ENCODE data around the gene C1QC.

The C1QC gene

GRCh38 chr1:22639286-22639685 is 4.1 kb upstream of the C1QC start:
- Histone ChIP-seq H3K4me1 (ENCODE audit: control insufficient read depth in 2 of 2, insufficient read depth in 1 of 2, low read depth in 1 of 2, low read length in 2 of 2) (no peaks in the 10 kb centered on the region), H2BK12ac (ENCODE audit: low read length) (no peak overlapping the region), H2AFZ (ENCODE audit: low read length) (no peak overlapping the region), H2BK120ac (ENCODE audit: low read depth, low read length) (no peak overlapping the region), H4K8ac (ENCODE audit: low read depth, low read length) (no peak overlapping the region), H3K9ac (ENCODE audit: low read depth, low read length, poor library complexity) (no peak overlapping the region), H3K4me3 (ENCODE audit: low read length in 2 of 2) (no peak overlapping the region), H3K4ac (ENCODE audit: low read length) (no peak overlapping the region), H2BK15ac (ENCODE audit: low read length) (no peak overlapping the region), H3K79me1 (ENCODE audit: low read depth, low read length) (no peaks in the 10 kb centered on the region), H3K27me3 (ENCODE audit: control insufficient read depth in 3 of 3, insufficient read depth in 3 of 3, low read depth in 1 of 3, low read length in 3 of 3) (peaks cover 0 to 22% (median 0%) of the 10 kb centered on the region in 3 experiments), H3K23ac (ENCODE audit: low read depth, low read length, poor library complexity) (peak overlapping the region; percentile 87), H3K27ac (replicated peaks; ENCODE audit: low read length) (no peak overlapping the region), H2AK5ac (ENCODE audit: low read depth, low read length) (no peak overlapping the region), H2BK5ac (ENCODE audit: low read length) (no peak overlapping the region), H4K91ac (ENCODE audit: low read depth, low read length, poor library complexity) (no peak overlapping the region), H3K9me3 (replicated peaks in 1 of 2; ENCODE audit: control insufficient read depth in 2 of 2, insufficient read depth in 1 of 2, low read depth in 1 of 2, low read length in 2 of 2) (no peaks in the 10 kb centered on the region), H3K14ac (ENCODE audit: low read length) (no peak overlapping the region), H3K18ac (ENCODE audit: low read length) (no peak overlapping the region), H3K36me3 (replicated peaks in 1 of 2; ENCODE audit: control insufficient read depth in 2 of 2, insufficient read depth in 2 of 2, low read length in 2 of 2) (no peaks in the 10 kb centered on the region), H3K4me2 (ENCODE audit: insufficient read depth, low read length, poor library complexity, severe bottlenecking) (no peak overlapping the region)
- no CpG with 5 or more reads among the region's 8 CpGs for WGBS, 2 donors (ENCODE audit: extremely low coverage in 2 of 2, insufficient read length in 2 of 2, insufficient replicate concordance in 1 of 2)
- DNase-seq (ENCODE audit: low spot score), result no peak

GRCh38 chr1:22641247-22641646 is 2.2 kb upstream of the C1QC start:
- Histone ChIP-seq H3K23ac (ENCODE audit: low read depth, low read length, poor library complexity) (no peak overlapping the region), H2BK5ac (ENCODE audit: low read length) (peak overlapping the region; percentile 43), H3K9me3 (replicated peaks in 1 of 2; ENCODE audit: control insufficient read depth in 2 of 2, insufficient read depth in 1 of 2, low read depth in 1 of 2, low read length in 2 of 2) (no peaks in the 10 kb centered on the region), H2AFZ (ENCODE audit: low read length) (no peak overlapping the region), H2AK5ac (ENCODE audit: low read depth, low read length) (no peak overlapping the region), H3K4me1 (ENCODE audit: control insufficient read depth in 2 of 2, insufficient read depth in 1 of 2, low read depth in 1 of 2, low read length in 2 of 2) (no peaks in the 10 kb centered on the region), H3K9ac (ENCODE audit: low read depth, low read length, poor library complexity) (no peak overlapping the region), H3K27ac (replicated peaks; ENCODE audit: low read length) (no peak overlapping the region), H4K91ac (ENCODE audit: low read depth, low read length, poor library complexity) (no peak overlapping the region), H2BK12ac (ENCODE audit: low read length) (no peak overlapping the region), H3K4ac (ENCODE audit: low read length) (no peak overlapping the region), H4K8ac (ENCODE audit: low read depth, low read length) (no peak overlapping the region), H2BK120ac (ENCODE audit: low read depth, low read length) (no peak overlapping the region), H3K4me2 (ENCODE audit: insufficient read depth, low read length, poor library complexity, severe bottlenecking) (no peak overlapping the region), H3K18ac (ENCODE audit: low read length) (no peak overlapping the region), H2BK15ac (ENCODE audit: low read length) (no peak overlapping the region), H3K79me1 (ENCODE audit: low read depth, low read length) (no peaks in the 10 kb centered on the region), H3K14ac (ENCODE audit: low read length) (no peak overlapping the region), H3K36me3 (replicated peaks in 1 of 2; ENCODE audit: control insufficient read depth in 2 of 2, insufficient read depth in 2 of 2, low read length in 2 of 2) (no peaks in the 10 kb centered on the region), H3K27me3 (ENCODE audit: control insufficient read depth in 3 of 3, insufficient read depth in 3 of 3, low read depth in 1 of 3, low read length in 3 of 3) (peaks cover 0 to 38% (median 0%) of the 10 kb centered on the region in 3 experiments), H3K4me3 (ENCODE audit: low read length in 2 of 2) (no peak overlapping the region)
- WGBS, 2 donors (ENCODE audit: extremely low coverage in 2 of 2, insufficient read length in 2 of 2, insufficient replicate concordance in 1 of 2), result no CpG with 5 or more reads among the region's 8 CpGs
- DNase-seq (ENCODE audit: low spot score), result no peak

DNA sequence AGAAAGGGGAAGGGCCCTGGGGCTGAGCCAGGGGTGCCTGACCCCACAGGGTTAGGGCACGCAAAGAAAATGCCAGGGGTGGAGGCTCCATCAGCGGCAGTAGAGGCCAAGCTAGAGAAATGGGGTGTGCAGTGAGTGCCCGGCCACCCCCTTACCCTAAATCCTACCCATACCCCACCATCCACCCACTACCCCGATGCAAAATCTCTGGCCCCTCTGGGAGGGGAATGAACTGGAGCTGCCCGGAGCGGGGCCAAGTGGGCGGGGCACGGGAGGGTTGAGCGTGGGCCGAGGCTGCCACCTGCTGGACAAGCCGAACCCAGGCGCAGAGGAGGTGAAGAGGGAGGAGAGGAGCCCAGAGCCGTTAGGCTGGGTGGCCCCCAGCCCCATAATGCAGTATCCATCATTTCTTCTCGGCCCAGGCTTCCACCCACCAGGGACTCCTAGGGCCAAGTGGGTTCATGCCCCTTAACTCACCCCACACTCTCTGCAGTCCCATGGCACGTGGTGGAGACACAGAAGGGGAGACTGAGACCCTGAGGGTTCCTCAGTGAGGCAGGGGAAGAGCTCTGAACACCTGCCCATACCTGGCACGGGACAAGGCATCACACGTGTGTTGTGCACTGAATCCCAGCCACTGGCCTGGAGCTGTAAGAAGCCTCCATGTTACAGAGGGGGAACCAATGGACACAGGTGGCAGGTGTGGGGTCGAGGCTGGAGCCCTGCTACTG is 1.4 kb upstream of the C1QC start:
- Histone ChIP-seq H3K4me2 (ENCODE audit: insufficient read depth, low read length, poor library complexity, severe bottlenecking) (no peak overlapping the region), H3K27me3 (ENCODE audit: control insufficient read depth in 3 of 3, insufficient read depth in 3 of 3, low read depth in 1 of 3, low read length in 3 of 3) (peaks cover 0 to 38% (median 0%) of the 10 kb centered on the region in 3 experiments), H2BK12ac (ENCODE audit: low read length) (no peak overlapping the region), H2BK120ac (ENCODE audit: low read depth, low read length) (no peak overlapping the region), H3K18ac (ENCODE audit: low read length) (peak overlapping the region; percentile 88), H3K9ac (ENCODE audit: low read depth, low read length, poor library complexity) (peak overlapping the region; percentile 7), H3K79me1 (ENCODE audit: low read depth, low read length) (no peaks in the 10 kb centered on the region), H2AFZ (ENCODE audit: low read length) (no peak overlapping the region), H2BK15ac (ENCODE audit: low read length) (peak overlapping the region; percentile 19), H3K36me3 (replicated peaks in 1 of 2; ENCODE audit: control insufficient read depth in 2 of 2, insufficient read depth in 2 of 2, low read length in 2 of 2) (no peaks in the 10 kb centered on the region), H3K9me3 (replicated peaks in 1 of 2; ENCODE audit: control insufficient read depth in 2 of 2, insufficient read depth in 1 of 2, low read depth in 1 of 2, low read length in 2 of 2) (no peaks in the 10 kb centered on the region), H3K27ac (replicated peaks; ENCODE audit: low read length) (no peak overlapping the region), H2BK5ac (ENCODE audit: low read length) (peak overlapping the region; percentile 43), H4K8ac (ENCODE audit: low read depth, low read length) (no peak overlapping the region), H3K4me1 (ENCODE audit: control insufficient read depth in 2 of 2, insufficient read depth in 1 of 2, low read depth in 1 of 2, low read length in 2 of 2) (no peaks in the 10 kb centered on the region), H3K4ac (ENCODE audit: low read length) (no peak overlapping the region), H4K91ac (ENCODE audit: low read depth, low read length, poor library complexity) (no peak overlapping the region), H3K23ac (ENCODE audit: low read depth, low read length, poor library complexity) (no peak overlapping the region), H3K14ac (ENCODE audit: low read length) (no peak overlapping the region), H2AK5ac (ENCODE audit: low read depth, low read length) (peak overlapping the region; percentile 59), H3K4me3 (ENCODE audit: low read length in 2 of 2) (no peak overlapping the region)
- no CpG with 5 or more reads among the region's 18 CpGs for WGBS, 2 donors (ENCODE audit: extremely low coverage in 2 of 2, insufficient read length in 2 of 2, insufficient replicate concordance in 1 of 2)
- peak; percentile 68 for DNase-seq (ENCODE audit: low spot score)

DNA sequence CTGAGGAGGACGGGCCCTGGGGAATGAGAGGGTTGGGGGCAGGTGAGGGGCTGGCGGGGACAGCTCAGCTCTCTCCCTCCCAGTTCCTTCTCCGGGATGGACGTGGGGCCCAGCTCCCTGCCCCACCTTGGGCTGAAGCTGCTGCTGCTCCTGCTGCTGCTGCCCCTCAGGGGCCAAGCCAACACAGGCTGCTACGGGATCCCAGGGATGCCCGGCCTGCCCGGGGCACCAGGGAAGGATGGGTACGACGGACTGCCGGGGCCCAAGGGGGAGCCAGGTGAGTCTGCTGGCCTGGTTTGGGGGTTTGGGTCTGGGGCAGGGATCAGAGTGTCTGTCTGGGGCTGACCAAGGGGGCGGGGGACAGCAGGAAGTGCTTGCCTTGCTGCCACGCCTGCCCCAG is 495 bp downstream of the C1QC start:
- Histone ChIP-seq H3K4me2 (ENCODE audit: insufficient read depth, low read length, poor library complexity, severe bottlenecking) (no peak overlapping the region), H2BK120ac (ENCODE audit: low read depth, low read length) (no peak overlapping the region), H3K9me3 (replicated peaks in 1 of 2; ENCODE audit: control insufficient read depth in 2 of 2, insufficient read depth in 1 of 2, low read depth in 1 of 2, low read length in 2 of 2) (no peaks in the 10 kb centered on the region), H3K4ac (ENCODE audit: low read length) (no peak overlapping the region), H3K14ac (ENCODE audit: low read length) (no peak overlapping the region), H2AK5ac (ENCODE audit: low read depth, low read length) (peak overlapping the region; percentile 47), H3K18ac (ENCODE audit: low read length) (no peak overlapping the region), H3K23ac (ENCODE audit: low read depth, low read length, poor library complexity) (no peak overlapping the region), H2BK15ac (ENCODE audit: low read length) (no peak overlapping the region), H4K8ac (ENCODE audit: low read depth, low read length) (no peak overlapping the region), H2AFZ (ENCODE audit: low read length) (no peak overlapping the region), H3K27ac (replicated peaks; ENCODE audit: low read length) (no peak overlapping the region), H3K4me3 (ENCODE audit: low read length in 2 of 2) (no peak overlapping the region), H3K79me1 (ENCODE audit: low read depth, low read length) (no peaks in the 10 kb centered on the region), H2BK5ac (ENCODE audit: low read length) (no peak overlapping the region), H4K91ac (ENCODE audit: low read depth, low read length, poor library complexity) (no peak overlapping the region), H3K27me3 (ENCODE audit: control insufficient read depth in 3 of 3, insufficient read depth in 3 of 3, low read depth in 1 of 3, low read length in 3 of 3) (peaks cover 0 to 42% (median 0%) of the 10 kb centered on the region in 3 experiments), H3K4me1 (ENCODE audit: control insufficient read depth in 2 of 2, insufficient read depth in 1 of 2, low read depth in 1 of 2, low read length in 2 of 2) (no peaks in the 10 kb centered on the region), H3K9ac (ENCODE audit: low read depth, low read length, poor library complexity) (peak overlapping the region; percentile 13), H3K36me3 (replicated peaks in 1 of 2; ENCODE audit: control insufficient read depth in 2 of 2, insufficient read depth in 2 of 2, low read length in 2 of 2) (no peaks in the 10 kb centered on the region), H2BK12ac (ENCODE audit: low read length) (no peak overlapping the region)
- no peak for DNase-seq (ENCODE audit: low spot score)
- WGBS, 2 donors (ENCODE audit: extremely low coverage in 2 of 2, insufficient read length in 2 of 2, insufficient replicate concordance in 1 of 2), result no CpG with 5 or more reads among the region's 12 CpGs
